ENCODE results near the gene SEC61A1. TPM values are rescaled to one million over a fixed set of nuclear protein-coding genes. Genes with fewer than 3 reads are reported as not detected.

SEC61A1 gene
- total RNA-seq, 4 donors from 2014 or later = 104 to 218 (median 165) TPM

DNA sequence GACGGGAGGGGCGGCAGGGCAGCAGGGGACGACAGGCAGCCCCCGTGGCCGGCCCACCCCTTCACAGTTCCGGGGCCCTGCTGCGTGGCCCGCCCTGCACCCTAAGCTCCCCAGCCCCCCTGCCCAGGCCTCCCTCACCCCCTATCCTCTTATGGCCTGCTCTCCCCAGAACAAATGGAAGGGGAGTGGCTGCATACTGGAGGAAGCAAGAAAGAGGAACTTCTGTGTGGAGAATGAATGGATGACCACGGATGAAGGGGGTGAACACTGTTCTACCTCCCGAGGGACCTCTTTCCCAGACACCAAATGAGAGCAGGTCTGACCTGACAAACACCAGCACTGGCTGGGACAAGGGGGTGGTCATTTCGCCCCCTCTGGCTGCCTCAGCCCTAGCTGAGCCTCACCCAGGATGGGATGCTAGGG is 25.0 kb downstream of the SEC61A1 start:
- WGBS, 2 donors = 46 to 47% methylated on average over 4 to 5 of the region's 11 CpGs
- Histone ChIP-seq H3K36me3 (peaks cover 5 to 6% of the 10 kb centered on the region in 2 donors), H3K9me3 (no peaks in the 10 kb centered on the region), H3K27me3 (no peaks in the 10 kb centered on the region), H3K4me3 (replicated peaks in 1 of 3) (peak overlapping the region in 1 of 3 donors; percentile 39), H3K4me1 (peaks cover 8 to 29% of the 10 kb centered on the region in 2 donors), H3K27ac (no peak overlapping the region)
- intact Hi-C loops (cut with DNase I) = loop anchor here (5.0 kb wide), 1 partner anchor 530 kb away; no protein-coding TSS in a partner anchor
- DNase-seq = no peak
- TF ChIP-seq POLR2A (IDR thresholded peaks at IDR 0.05) (no peak), CTCF (IDR thresholded peaks at IDR 0.05) (no peak)

GRCh38 chr3:128077665-128078064 is 25.4 kb downstream of the SEC61A1 start:
- no CpG with 5 or more reads among the region's 1 CpG for WGBS, 2 donors
- Histone ChIP-seq H3K9me3 (no peaks in the 10 kb centered on the region), H3K27me3 (no peaks in the 10 kb centered on the region), H3K4me3 (replicated peaks in 1 of 3) (no peak overlapping the region), H3K27ac (no peak overlapping the region), H3K36me3 (peaks cover under 1 to 4% of the 10 kb centered on the region in 2 donors), H3K4me1 (peaks cover 8 to 29% of the 10 kb centered on the region in 2 donors)
- intact Hi-C loops (cut with DNase I) = loop anchor here (5.0 kb wide), 1 partner anchor 530 kb away; no protein-coding TSS in a partner anchor
- no peak for TF ChIP-seq POLR2A (IDR thresholded peaks at IDR 0.05)
- no peak for TF ChIP-seq CTCF (IDR thresholded peaks at IDR 0.05)
- no peak for DNase-seq

GRCh38 chr3:128078322-128078721 is 26.1 kb downstream of the SEC61A1 start:
- no peaks in the 10 kb centered on the region for H3K36me3 ChIP-seq
- WGBS, 2 donors = 93% methylated on average over 5 of the region's 5 CpGs
- DNase-seq = no peak
- no peak overlapping the region for H3K27ac ChIP-seq
- no peaks in the 10 kb centered on the region for H3K27me3 ChIP-seq
- H3K4me1 ChIP-seq = peaks cover 8 to 29% of the 10 kb centered on the region in 2 donors
- TF ChIP-seq POLR2A (IDR thresholded peaks at IDR 0.05) (no peak), CTCF (IDR thresholded peaks at IDR 0.05) (no peak)
- intact Hi-C loops (cut with DNase I) = loop anchor here (5.0 kb wide), 1 partner anchor 529 kb away; no protein-coding TSS in a partner anchor
- H3K4me3 ChIP-seq (replicated peaks in 1 of 3) = no peak overlapping the region
- no peaks in the 10 kb centered on the region for H3K9me3 ChIP-seq

- intact Hi-C loops (cut with DNase I) = loop anchor here (5.0 kb wide), 1 partner anchor 528 kb away; no protein-coding TSS in a partner anchor
- Histone ChIP-seq H3K27ac (no peak overlapping the region), H3K9me3 (no peaks in the 10 kb centered on the region), H3K36me3 (no peaks in the 10 kb centered on the region), H3K4me1 (peaks cover 8 to 29% of the 10 kb centered on the region in 2 donors), H3K27me3 (no peaks in the 10 kb centered on the region), H3K4me3 (replicated peaks in 1 of 3) (no peak overlapping the region)
- DNase-seq = no peak
- TF ChIP-seq CTCF (IDR thresholded peaks at IDR 0.05) (no peak), POLR2A (IDR thresholded peaks at IDR 0.05) (no peak)
- 99 to 100% methylated on average over 7 to 8 of the region's 8 CpGs for WGBS, 2 donors
Measured at GRCh38 chr3:128078875-128079274, 26.6 kb downstream of the SEC61A1 start.

DNA sequence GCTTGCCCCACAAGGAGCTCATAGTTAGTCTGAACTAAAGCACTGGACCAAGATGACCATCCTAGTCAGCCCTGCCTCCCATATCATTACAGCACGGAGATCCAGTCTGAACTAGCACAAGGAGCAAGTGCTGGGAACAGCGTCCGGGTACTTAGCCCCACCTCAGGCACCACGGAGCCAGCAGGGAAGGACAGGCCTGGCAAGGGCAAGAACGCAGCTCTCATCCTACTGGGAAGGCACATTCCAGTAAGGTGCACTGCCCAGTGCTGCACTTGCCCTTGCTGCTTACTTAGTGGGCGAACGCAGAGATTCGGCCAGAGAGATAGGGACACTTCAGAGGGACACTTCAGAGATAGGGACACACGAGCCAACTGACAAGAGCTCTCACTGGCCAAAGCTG is 27.6 kb downstream of the SEC61A1 start:
- H3K27me3 ChIP-seq = no peaks in the 10 kb centered on the region
- WGBS, 2 donors = 69 to 70% methylated on average over 9 of the region's 9 CpGs
- DNase-seq = peak; percentile 54 to 70
- no peak overlapping the region for H3K27ac ChIP-seq
- no peak for TF ChIP-seq POLR2A (IDR thresholded peaks at IDR 0.05)
- no peak for TF ChIP-seq CTCF (IDR thresholded peaks at IDR 0.05)
- H3K36me3 ChIP-seq = no peaks in the 10 kb centered on the region
- intact Hi-C loops (cut with DNase I) = loop anchor here (5.0 kb wide), 1 partner anchor 527 kb away; no protein-coding TSS in a partner anchor
- peaks cover 8 to 29% of the 10 kb centered on the region in 2 donors for H3K4me1 ChIP-seq
- no peaks in the 10 kb centered on the region for H3K9me3 ChIP-seq
- no peak overlapping the region for H3K4me3 ChIP-seq (replicated peaks in 1 of 3)
